Astrocyte of the spinal cord (primary cell): ENCODE measurements around the gene GNAT3.
A peak's percentile ranks its signal among the peaks of the same experiment; 100 is the strongest.

ENCODE experiments used
- DNase-seq: peaks from one replicate; pipeline ENCODE4 v3.0.0; 2011; ENCODE audit warnings: low read depth, low spot score
- H3K4me3 ChIP-seq: 2 replicates; pipeline ENCODE4 v1.5.1; 2011; ENCODE audit warnings: low read depth, mild to moderate bottlenecking, low read length, moderate library complexity
- in situ Hi-C: cut with HindIII; loops from 2 replicates; pipeline ENCODE4 v1.10.0; 2017; ENCODE audit warnings: low sequenced_read_pairs
- TF ChIP-seq, protein P1 (sequence below): IDR thresholded peaks from 2 replicates; pipeline ENCODE4 v1.5.1; 2012; ENCODE audit warnings: low read depth, mild to moderate bottlenecking, low read length, inconsistent platforms

The GNAT3 gene

GRCh38 chr7:80460857-80461256, 51.0 kb downstream of the GNAT3 start:
- TF ChIP-seq, protein P1, sequence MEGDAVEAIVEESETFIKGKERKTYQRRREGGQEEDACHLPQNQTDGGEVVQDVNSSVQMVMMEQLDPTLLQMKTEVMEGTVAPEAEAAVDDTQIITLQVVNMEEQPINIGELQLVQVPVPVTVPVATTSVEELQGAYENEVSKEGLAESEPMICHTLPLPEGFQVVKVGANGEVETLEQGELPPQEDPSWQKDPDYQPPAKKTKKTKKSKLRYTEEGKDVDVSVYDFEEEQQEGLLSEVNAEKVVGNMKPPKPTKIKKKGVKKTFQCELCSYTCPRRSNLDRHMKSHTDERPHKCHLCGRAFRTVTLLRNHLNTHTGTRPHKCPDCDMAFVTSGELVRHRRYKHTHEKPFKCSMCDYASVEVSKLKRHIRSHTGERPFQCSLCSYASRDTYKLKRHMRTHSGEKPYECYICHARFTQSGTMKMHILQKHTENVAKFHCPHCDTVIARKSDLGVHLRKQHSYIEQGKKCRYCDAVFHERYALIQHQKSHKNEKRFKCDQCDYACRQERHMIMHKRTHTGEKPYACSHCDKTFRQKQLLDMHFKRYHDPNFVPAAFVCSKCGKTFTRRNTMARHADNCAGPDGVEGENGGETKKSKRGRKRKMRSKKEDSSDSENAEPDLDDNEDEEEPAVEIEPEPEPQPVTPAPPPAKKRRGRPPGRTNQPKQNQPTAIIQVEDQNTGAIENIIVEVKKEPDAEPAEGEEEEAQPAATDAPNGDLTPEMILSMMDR: no peak
- in situ Hi-C loops: no loop called here
- DNase-seq: no peak
- H3K4me3 ChIP-seq: no peak overlapping the region

GRCh38 chr7:80459776-80460510, 51.9 kb downstream of the GNAT3 start:
- DNase-seq: no peak
- TF ChIP-seq, protein P1: no peak
- in situ Hi-C loops: no loop called here
- no peak overlapping the region for H3K4me3 ChIP-seq

DNA sequence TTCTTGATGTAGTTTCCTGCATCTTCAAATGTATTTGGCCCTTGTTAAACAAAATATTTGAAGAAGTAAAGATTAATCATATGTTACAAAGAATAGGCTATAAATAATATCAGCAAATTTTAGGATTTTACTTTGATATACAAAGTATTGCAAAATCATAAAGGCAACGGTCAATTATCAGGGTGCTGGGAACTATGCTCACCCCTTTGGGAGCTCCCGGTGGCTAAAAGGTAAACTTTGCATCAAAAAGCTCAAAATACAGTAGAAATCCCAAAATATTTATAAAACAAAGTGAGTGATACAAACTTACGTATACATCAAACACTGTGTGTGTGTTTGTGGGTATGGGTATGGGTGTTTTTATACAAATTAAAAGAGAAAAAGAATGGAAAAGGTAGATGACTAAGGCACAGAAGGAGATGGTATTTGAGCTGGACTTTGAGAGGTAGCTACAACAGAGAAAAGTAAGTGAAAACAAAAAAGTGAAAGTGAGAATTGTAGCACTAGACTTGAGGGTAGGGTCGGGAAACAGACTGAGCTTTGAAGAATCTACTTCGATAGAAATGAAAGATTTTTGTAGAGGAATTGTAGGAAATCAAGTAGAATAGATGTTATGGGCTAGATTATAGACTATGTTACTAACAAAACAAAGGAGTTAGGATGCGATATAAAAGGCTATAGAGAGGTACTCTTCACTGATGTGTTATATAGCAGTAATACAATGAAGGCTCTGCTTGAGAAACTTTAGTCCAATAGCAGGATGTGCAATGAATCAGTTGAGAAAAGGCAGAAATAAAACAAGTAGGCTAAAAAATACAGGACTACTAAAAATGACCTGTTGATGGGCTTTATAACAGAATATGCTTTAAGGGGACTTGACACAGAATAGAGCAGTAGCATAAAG, 52.8 kb downstream of the GNAT3 start:
- H3K4me3 ChIP-seq: no peak overlapping the region
- TF ChIP-seq, protein P1: no peak
- in situ Hi-C loops: no loop called here
- DNase-seq: no peak

- H3K4me3 ChIP-seq: no peak overlapping the region
- in situ Hi-C loops: no loop called here
- peak; percentile 45 for DNase-seq
- TF ChIP-seq, protein P1: peak; percentile 44
These were observed 58.0 kb downstream of the GNAT3 start for GRCh38 chr7:80453699-80454340.

DNA sequence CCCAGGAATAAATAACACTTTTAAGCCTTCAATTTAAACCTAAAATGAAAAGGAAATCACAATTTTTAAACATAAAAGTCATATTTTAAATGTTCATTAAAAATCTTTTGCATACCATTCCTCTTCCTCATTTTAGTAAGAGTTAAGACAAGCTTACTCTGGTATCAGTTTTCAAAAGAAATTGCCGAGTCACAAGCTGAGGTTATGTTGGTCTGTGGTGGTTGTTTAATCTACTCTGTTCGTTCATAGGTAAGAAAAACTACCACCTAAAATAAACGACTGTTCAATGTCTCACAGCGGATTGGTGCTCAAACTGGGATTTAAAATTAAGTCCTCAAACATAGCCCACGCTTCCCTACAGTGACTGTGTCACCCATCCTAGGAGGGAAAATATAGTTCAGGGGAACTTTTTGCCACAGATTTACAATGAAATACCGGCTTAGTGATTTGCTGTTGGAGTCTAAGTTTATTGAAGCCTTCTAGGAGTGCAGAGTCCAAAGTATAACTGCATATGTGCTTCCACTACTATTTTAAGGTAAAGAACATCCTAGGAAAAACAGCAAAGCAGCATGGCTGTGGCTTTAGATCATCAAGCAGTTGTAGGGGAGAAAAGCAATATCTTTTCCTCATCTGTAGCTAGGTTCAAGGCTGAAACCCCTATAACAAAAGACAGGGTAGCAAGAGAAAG, 61.1 kb downstream of the GNAT3 start:
- H3K4me3 ChIP-seq: no peak overlapping the region
- DNase-seq: peak; percentile 64
- TF ChIP-seq, protein P1: no peak
- in situ Hi-C loops: no loop called here

DNA sequence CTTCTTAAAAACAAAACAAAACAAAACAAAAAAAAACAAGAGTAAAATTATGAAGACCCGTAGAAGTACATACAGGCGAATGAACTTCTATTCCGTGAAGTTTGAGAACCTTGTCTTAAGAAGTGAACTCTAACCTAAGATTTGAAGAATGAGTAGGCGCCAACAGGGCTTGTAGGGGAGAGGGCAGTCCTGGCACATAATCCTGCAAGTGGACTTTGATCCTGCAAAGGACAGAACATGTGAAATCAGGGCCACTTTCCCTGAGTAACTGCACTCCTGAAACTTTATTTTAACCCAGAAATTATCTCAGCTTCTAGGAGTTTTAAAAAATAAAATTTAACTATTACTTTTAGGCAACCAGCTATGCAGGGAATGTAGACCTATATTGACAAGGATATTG, 62.0 kb downstream of the GNAT3 start:
- in situ Hi-C loops: no loop called here
- TF ChIP-seq, protein P1: no peak

More for the DNA sequence above, 62.0 kb downstream of the GNAT3 start:
- DNase-seq: no peak
- H3K4me3 ChIP-seq: no peak overlapping the region
